HS-27A (cell line): ENCODE results near the gene PSMA6.
"Not testable (repeated sequence)": the region's sequence is repeated elsewhere in the genome, so short reads cannot be mapped to it uniquely, and the experiment has no call there.

Source experiments
- DNase-seq: peaks from one replicate; pipeline ENCODE4 v3.0.0-alpha.2; 2012; ENCODE audit warnings: low read depth, missing footprints

Gene PSMA6

GRCh38 chr14:35285168-35286002 is 6.8 kb upstream of the PSMA6 start:
- no peak for DNase-seq

GRCh38 chr14:35286003-35286600 is 6.1 kb upstream of the PSMA6 start:
- DNase-seq = no peak

GRCh38 chr14:35286707-35287106 is 5.5 kb upstream of the PSMA6 start:
- no peak for DNase-seq

- DNase-seq = no peak
These were observed 4.7 kb upstream of the PSMA6 start for GRCh38 chr14:35287431-35288013.

- no peak for DNase-seq
These were observed 2.6 kb upstream of the PSMA6 start for GRCh38 chr14:35289623-35290022.

- no peak for DNase-seq
These were observed 784 bp downstream of the PSMA6 start for GRCh38 chr14:35292770-35293561.

- no peak for DNase-seq
These were observed 3.6 kb downstream of the PSMA6 start for GRCh38 chr14:35295845-35296161.

- DNase-seq = no peak
These were observed 4.4 kb downstream of the PSMA6 start for GRCh38 chr14:35296545-35296944.

- no peak for DNase-seq
These were observed 5.5 kb downstream of the PSMA6 start for GRCh38 chr14:35297706-35298105.

GRCh38 chr14:35298351-35298750 is 6.2 kb downstream of the PSMA6 start:
- DNase-seq = no peak

- DNase-seq = no peak
These were observed 7.5 kb downstream of the PSMA6 start for GRCh38 chr14:35299708-35300107.

GRCh38 chr14:35300228-35300627 is 8.0 kb downstream of the PSMA6 start:
- DNase-seq = no peak

- DNase-seq = not testable (repeated sequence)
These were observed 9.2 kb downstream of the PSMA6 start for GRCh38 chr14:35301334-35301733.

- DNase-seq = no peak
These were observed 9.8 kb downstream of the PSMA6 start for GRCh38 chr14:35301735-35302528.

GRCh38 chr14:35303149-35303935 is 11.2 kb downstream of the PSMA6 start:
- DNase-seq = no peak

GRCh38 chr14:35304812-35305462 is 12.8 kb downstream of the PSMA6 start:
- no peak for DNase-seq

- DNase-seq = no peak
These were observed 13.5 kb downstream of the PSMA6 start for GRCh38 chr14:35305633-35306032.

GRCh38 chr14:35306114-35306513 is 13.9 kb downstream of the PSMA6 start:
- DNase-seq = no peak

- no peak for DNase-seq
These were observed 25.6 kb downstream of the PSMA6 start for GRCh38 chr14:35317820-35318219.

GRCh38 chr14:35319509-35319908 is 27.3 kb downstream of the PSMA6 start:
- no peak for DNase-seq
